AG04450 (cell line): Measurements from ENCODE around the gene SIN3B. TPM values are rescaled to one million over a fixed set of nuclear protein-coding genes. Genes with fewer than 3 reads are reported as not detected.

Experiments used
- CTCF ChIA-PET: fragments of 300-600, 350-600 bp; formaldehyde crosslinking; extraction: SDS; loops from one replicate; lab custom pipeline; 2022; ENCODE audit warnings: antibody characterized with exemption, inconsistent platforms; lab: Charles Lee
- POLR2A ChIA-PET: fragments of 350-600 bp; formaldehyde crosslinking; extraction: SDS; loops from one replicate; lab custom pipeline; 2021; ENCODE audit warnings: antibody characterized with exemption, inconsistent platforms; lab: Yijun Ruan, JAX
- DNase-seq: peaks from one replicate; pipeline ENCODE4 v3.0.0-alpha.2; 2011; ENCODE audit warnings: low read depth, low spot score
- H3K27ac ChIP-seq: one replicate; pipeline ENCODE4 v1.5.1; 2012; ENCODE audit warnings: low read depth, low read length, control low read depth
- H3K27me3 ChIP-seq: one replicate; pipeline ENCODE4 v1.6.0; 2012; ENCODE audit warnings: low read length; ENCODE audit not compliant: control insufficient read depth, insufficient read depth
- H3K4me3 ChIP-seq: 2 replicates; pipeline ENCODE4 v1.5.1; 2011; ENCODE audit warnings: mild to moderate bottlenecking, low read depth, low read length, control low read depth
- H3K9me3 ChIP-seq: 2 replicates; pipeline ENCODE4 v1.5.1; 2012; ENCODE audit warnings: low read length; ENCODE audit not compliant: control insufficient read depth, insufficient read depth
- polyA plus RNA-seq: library from polyadenylated mRNA; depleted of rRNA; stranded (reverse); fragments of >200 nt; gene quantifications from 2 replicates; pipeline ENCODE4 v1.2.3, GENCODE V29; 2011
- TF ChIP-seq, protein P1 (sequence below): IDR thresholded peaks from 2 replicates; pipeline ENCODE4 v1.5.1; 2011; ENCODE audit warnings: low read depth, low read length, control low read depth, inconsistent platforms

SIN3B gene
- polyA plus RNA-seq, 1 experiment = 18.8 TPM

DNA sequence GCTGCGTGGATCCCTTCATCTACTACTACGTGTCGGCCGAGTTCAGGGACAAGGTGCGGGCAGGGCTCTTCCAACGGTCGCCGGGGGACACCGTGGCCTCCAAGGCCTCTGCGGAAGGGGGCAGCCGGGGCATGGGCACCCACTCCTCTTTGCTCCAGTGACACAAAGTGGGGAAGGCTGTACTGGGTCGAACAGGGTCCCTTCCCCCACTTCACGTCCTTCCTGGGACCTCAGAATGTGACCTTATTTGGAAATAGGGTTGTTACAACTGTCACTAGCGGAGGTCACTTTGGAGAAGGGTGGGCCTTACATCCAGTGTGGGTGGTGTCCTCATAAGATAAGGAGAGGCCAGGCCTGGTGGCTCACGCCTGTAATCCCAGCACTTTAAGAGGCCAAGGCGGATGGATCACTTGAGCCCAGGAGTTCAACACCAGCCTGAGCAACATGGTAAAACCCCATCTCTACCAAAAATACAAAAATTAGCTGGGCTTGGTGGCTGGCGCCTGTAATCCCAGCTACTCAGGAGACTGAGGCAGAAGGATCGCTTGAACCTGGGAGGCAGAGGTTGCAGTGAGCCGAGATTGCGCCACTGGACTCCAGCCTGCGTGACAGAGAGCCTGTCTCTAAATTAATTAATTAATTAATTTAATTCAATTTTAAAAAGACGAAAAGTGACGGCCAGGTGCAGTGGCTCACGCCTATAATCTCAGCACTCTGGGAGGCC is 61.4 kb downstream of the SIN3B start:
- H3K27ac ChIP-seq = no peak overlapping the region
- TF ChIP-seq, protein P1, sequence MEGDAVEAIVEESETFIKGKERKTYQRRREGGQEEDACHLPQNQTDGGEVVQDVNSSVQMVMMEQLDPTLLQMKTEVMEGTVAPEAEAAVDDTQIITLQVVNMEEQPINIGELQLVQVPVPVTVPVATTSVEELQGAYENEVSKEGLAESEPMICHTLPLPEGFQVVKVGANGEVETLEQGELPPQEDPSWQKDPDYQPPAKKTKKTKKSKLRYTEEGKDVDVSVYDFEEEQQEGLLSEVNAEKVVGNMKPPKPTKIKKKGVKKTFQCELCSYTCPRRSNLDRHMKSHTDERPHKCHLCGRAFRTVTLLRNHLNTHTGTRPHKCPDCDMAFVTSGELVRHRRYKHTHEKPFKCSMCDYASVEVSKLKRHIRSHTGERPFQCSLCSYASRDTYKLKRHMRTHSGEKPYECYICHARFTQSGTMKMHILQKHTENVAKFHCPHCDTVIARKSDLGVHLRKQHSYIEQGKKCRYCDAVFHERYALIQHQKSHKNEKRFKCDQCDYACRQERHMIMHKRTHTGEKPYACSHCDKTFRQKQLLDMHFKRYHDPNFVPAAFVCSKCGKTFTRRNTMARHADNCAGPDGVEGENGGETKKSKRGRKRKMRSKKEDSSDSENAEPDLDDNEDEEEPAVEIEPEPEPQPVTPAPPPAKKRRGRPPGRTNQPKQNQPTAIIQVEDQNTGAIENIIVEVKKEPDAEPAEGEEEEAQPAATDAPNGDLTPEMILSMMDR = no peak
- H3K9me3 ChIP-seq = no peaks in the 10 kb centered on the region; the same call in 1 of the 2 replicates
- CTCF ChIA-PET = no interaction called here
- POLR2A ChIA-PET = no interaction called here
- no peak overlapping the region for H3K4me3 ChIP-seq
- DNase-seq = no peak
- H3K27me3 ChIP-seq = peaks cover 2% of the 10 kb centered on the region

DNA sequence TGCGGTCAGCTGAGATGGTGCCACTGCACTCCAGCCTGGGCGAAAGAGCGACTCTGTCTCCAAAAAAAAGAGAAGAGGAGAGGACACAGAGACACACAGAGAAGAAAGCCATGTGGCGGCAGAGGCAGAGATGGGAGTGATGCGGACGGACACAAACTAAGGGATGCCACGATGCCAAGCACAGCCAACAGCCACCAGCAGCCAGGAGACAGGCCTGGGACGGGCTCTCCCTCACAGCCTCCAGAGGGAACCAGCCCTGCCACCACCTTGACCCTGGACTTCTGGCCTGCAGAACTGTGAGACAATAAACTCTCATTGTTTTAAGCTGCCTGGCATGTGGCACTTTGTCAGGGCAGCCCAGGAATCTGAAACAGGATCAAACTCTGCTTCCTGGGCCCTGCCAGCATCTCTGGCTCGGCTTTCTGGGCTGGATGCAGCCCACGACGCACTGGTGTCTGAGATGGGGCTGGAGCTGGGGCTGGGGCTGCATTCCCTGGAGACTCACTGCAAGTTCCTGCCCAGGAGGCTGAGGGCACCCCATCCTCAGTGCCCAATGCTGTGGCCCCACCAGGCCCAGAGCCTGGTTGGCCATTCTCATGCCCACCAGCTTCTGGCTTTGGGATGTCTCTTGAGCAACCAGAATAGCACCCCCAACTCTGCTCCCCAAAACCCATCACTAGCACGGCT is 62.6 kb downstream of the SIN3B start:
- Histone ChIP-seq H3K4me3 (no peak overlapping the region), H3K9me3 (no peaks in the 10 kb centered on the region; the same call in 1 of the 2 replicates), H3K27ac (no peak overlapping the region), H3K27me3 (peaks cover 10% of the 10 kb centered on the region)
- no peak for DNase-seq
- POLR2A ChIA-PET = no interaction called here
- TF ChIP-seq, protein P1 = no peak
- CTCF ChIA-PET = no interaction called here

GRCh38 chr19:16892436-16892835 is 63.2 kb downstream of the SIN3B start:
- DNase-seq = no peak
- CTCF ChIA-PET = no interaction called here

DNA sequence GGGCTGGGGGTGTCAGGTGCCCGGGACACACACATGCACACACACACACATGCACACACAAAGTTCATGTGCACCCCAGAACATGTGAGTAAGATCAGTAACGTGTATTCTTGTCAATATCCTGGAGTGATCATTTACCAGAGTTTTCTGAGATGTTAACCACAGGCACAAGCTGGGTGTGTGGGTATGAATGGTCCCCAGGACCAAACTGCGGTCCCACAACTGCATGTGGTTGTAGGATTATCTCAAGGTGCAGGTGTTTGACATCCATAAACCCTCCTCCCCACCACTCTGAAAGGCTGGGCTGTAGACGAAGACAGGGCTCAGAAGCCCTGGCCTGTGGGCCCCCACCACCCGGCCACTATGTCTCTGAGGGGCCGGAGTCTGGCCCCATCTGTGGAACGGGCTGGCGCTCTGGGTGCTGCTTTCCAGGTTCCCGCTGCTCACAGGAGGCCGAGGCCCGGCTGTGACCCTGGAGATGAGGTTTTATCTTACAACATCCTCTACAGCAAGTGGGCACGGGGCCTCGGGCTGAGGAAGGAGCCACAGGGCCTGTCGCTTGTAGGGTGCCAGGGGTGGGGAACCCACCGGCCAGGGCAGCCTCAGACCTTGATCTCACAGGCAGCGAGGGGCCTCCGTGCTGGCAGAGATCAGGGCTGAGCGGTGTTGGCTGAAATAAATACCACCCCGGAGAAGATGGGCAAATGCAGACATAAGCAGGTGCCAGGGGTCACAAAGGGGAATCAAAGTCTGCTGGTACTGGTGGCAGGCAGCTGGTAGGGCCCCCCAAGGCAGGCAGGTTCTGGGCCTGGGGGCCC is 63.9 kb downstream of the SIN3B start:
- TF ChIP-seq, protein P1 = no peak
- CTCF ChIA-PET = no interaction called here
- POLR2A ChIA-PET = no interaction called here
- Histone ChIP-seq H3K27ac (no peak overlapping the region), H3K9me3 (peaks cover 5% of the 10 kb centered on the region; the same call in 1 of the 2 replicates), H3K27me3 (peaks cover 10% of the 10 kb centered on the region), H3K4me3 (no peak overlapping the region)
- DNase-seq = no peak

More at GRCh38 chr19:16892436-16892835, 63.2 kb downstream of the SIN3B start:
- Histone ChIP-seq H3K4me3 (no peak overlapping the region), H3K27me3 (peaks cover 10% of the 10 kb centered on the region), H3K9me3 (no peaks in the 10 kb centered on the region; the same call in 1 of the 2 replicates), H3K27ac (no peak overlapping the region)
- POLR2A ChIA-PET = no interaction called here
- TF ChIP-seq, protein P1 = no peak
